CD4-positive, alpha-beta T cell treated with Interleukin-17A for 4 hours (primary cell): ENCODE results near the gene DCAF8L1.
"Not testable (repeated sequence)": the region's sequence is repeated elsewhere in the genome, so short reads cannot be mapped to it uniquely, and the experiment has no call there.

Source experiments
- DNase-seq: peaks from one replicate; pipeline ENCODE4 v3.0.0-alpha.2; 2020; ENCODE audit warnings: mixed read lengths

DCAF8L1 gene

GRCh38 chrX:27981349-27981748 is at the start of gene DCAF8L1:
DCAF8L1 (minus strand) TSS chrX:27981449; CDS start chrX:27981334, 115 bp downstream.
- no peak for DNase-seq

- DNase-seq, result no peak
Measured at GRCh38 chrX:28022371-28022770, 41.1 kb upstream of the DCAF8L1 start.

GRCh38 chrX:28016823-28017222 is 35.6 kb upstream of the DCAF8L1 start:
- no peak for DNase-seq

- DNase-seq, result no peak
Measured at GRCh38 chrX:28015993-28016392, 34.7 kb upstream of the DCAF8L1 start.

DNA sequence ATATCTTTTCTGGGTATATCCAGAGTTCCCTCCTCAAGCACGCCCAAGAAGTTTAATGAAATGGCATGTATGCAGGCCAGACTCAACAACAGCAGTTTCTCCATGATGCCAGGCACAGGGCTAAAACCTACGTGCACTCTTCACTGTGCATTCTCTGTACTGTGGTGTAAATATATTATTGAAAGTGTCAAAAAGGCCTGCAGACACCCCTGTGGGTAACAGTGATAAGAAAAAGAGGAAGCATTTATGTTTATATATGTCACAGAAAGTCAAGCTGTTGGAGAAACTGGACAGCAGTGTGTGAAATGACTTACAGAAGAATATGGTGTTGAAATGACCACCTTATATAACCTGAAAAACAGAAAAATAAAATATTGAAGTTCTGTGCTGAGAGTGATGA is 29.6 kb upstream of the DCAF8L1 start:
- no peak for DNase-seq

DNA sequence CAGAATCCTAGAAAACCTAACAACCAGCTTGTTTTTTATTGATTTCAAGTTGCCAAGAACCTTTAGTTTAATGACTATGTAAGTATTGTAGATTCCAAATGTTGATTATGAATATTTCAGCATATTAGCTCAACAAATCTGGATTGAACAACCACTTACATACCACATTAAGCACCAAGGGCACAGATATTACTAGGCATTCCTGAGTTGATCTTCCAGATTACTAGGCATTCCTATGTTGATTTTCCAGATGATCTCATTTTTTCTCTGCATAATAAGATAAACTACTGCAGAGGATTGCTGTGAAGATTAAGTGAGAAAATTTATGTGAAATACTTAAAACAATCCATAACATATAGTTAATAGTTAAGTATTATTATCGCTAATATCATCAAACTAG is 17.4 kb upstream of the DCAF8L1 start:
- DNase-seq, result no peak

DNA sequence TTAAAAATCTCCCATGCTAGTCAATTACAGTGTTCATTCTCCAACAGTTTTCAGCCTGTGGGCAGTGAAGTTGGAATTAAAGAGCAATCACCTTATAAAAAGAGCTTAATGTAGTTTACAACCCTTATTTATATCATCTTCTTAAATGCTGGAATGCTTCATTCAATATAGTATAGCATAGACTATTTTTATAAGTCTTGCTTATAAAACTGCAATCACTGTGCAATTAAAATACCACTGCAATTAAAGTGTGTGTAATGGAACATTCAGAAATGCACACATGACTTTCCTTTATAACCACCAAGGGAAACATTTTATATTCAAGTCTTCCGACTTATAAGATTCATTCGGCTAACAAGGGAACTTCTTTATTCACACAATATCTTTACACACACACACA is 16.4 kb upstream of the DCAF8L1 start:
- no peak for DNase-seq

GRCh38 chrX:27996132-27996531 is 14.9 kb upstream of the DCAF8L1 start:
- DNase-seq, result no peak

GRCh38 chrX:27995611-27996010 is 14.4 kb upstream of the DCAF8L1 start:
- DNase-seq, result no peak

DNA sequence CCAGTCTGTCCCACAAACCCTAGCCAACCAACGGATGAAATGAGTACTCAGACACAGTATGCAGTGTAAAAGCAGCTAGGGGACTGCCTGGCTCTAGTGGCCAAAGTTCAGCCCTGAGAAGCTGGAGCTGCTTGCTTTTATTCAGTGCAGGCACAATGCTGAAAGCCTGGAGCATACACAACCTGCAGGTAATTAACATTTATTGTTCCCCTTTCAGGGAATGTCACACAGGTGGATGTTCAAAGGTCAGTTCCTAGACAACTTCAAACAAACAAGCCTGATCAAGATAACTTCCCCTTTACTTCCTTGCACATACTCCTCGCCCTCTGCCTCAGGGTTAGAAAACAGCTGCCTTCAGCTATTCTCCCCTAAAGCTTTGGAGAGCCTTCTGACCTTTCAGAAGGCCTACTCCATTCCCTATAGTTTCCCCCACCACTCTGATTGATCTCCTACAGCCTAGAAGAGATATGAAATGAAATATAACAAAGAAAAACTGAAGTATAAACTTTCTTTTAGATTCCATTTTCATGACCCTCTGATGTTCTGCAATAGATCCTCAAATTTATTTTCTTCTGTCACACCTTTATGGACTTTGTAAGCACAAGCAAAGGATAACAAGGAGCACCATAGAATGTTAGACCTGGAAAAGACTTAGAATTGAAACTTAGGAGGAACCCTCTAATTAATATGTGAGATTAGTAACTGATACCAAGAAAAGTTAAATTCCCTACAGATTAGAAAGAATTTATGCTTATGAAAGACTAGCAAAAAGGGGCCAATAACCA is 6.8 kb upstream of the DCAF8L1 start:
- DNase-seq, result no peak

DNA sequence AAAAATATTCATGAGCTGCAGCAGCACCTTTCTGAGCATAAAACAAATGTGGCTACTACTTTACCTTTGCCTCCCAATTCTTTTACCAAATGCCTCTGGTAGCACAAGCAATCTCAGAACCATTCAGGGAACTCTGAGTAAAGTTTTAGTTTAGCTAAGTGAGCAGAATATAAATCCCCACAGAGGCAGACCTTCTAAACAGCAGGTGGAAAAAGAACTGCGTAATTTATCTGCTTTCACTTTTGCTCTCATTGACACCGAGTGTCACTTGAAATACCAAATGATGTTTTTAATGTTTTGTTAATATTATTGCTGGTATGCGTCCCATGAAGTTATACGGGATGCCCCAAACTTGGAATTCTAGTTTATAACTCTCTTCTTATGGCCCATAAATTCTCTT is 4.3 kb downstream of the DCAF8L1 start:
- DNase-seq, result not testable (repeated sequence)

DNA sequence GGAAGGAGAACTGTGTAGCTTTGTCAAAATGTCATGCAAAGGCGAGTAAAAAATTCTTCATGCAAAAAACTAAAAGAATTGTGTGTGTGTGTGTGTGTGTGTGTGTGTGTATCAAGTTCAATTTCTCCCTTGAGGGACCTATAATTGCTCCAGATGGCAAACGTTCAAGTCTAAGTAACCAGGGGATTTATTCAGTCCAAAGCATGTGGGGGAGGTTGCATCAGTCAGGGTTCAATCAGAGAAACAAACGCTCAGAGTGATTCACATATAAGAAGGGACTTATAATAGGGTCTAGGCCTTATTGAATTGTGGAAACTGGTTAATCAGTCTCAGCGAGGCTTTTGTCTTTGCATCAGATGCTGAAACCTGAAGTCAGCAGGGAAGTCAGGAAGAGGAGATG is 5.0 kb downstream of the DCAF8L1 start:
- DNase-seq, result no peak

DNA sequence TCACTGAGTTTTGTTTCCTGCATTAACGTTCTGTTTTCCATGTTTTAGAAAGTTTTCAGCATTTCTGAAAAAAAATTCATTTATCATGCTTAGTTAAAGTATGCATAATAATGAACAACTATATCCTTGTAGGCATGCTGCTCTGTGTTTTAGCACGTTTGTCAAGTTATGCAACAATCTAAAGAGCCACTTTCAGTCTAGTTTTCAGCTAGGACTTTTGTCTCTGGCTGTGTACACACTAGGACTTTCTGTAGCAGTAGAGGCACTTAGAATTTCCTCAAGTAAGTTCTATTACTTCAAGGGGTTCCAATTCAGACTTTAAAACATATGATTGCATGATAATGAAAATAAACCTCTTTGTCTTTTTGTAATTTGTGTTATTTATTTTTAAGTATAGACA is 12.4 kb downstream of the DCAF8L1 start:
- DNase-seq, result no peak

GRCh38 chrX:27968352-27968751 is 12.9 kb downstream of the DCAF8L1 start:
- no peak for DNase-seq

DNA sequence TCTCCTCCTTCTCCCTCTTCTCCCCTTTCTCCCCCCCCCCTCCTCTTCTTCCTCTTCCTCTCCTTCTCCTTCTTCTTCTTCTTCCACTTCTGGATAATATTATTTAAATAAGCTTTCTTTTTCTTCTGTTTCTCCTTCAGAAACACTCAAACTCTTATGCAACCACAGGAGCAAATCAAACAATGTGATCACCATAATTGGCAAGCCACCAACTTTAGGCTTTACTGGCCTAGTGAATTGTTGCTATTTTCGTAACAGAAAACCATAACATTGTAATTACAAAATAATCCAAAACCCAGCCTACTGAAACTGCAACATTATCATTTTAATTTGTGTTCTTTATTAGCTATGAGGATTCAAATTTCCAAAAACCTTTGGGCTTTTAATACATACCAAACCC is 14.3 kb downstream of the DCAF8L1 start:
- DNase-seq, result no peak

GRCh38 chrX:27966492-27966891 is 14.8 kb downstream of the DCAF8L1 start:
- DNase-seq, result no peak

DNA sequence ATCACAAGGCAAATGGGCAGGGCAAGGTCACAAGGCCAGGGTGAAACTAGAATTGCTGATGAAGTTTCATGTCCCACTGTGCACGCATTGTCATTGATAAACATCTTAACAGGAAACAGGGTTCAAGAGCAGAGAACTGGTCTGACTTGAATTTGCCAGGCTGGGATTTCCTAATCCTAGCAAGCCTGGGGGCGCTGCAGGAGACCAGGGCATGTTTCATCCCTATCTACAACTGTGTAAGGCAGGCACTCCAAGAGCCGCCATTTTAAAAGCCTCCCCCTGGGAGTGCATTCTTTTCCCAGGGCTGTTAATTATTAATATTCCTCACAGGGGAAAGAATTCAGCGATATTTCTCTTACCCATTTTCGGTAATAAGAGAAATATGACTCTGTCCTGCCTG is 15.9 kb downstream of the DCAF8L1 start:
- DNase-seq, result not testable (repeated sequence)

DNA sequence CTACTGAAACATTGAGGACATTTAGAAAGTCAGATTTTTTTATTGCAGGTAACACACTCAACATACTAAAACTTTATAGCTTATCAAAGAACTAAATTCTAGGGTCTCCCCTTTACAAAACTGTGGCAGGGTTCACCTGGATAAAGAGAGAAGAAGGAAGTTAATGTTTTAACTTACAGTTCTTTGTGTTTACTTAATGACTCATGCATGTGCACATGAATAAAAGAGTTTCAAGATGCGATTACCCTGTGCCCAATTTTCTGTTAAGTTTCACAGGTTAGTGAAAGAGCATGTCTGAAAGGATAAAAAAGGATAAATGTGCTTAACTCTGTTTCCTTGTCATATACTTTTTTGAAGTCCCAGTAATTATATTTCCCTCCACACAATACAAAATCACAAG is 16.8 kb downstream of the DCAF8L1 start:
- no peak for DNase-seq

DNA sequence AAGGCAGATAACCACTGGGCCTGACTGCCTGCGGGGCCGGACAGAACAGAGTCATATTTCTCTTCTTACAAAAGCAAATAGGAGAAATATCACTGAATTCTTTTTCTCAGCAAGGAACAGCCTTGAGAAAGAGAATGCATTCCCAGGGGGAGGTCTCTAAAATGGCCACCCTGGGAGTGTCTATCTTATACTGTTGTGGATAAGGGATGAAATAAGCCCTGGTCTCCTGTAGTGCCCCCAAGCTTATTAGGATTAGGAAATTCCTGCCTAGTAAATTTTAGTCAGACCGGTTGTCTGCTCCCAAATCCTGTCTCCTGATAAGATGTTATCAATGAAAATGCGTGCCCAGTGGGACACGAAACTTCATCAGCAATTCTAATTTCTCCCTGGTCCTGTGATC is 20.8 kb downstream of the DCAF8L1 start:
- DNase-seq, result not testable (repeated sequence)

- no peak for DNase-seq
Measured at GRCh38 chrX:27953171-27953570, 28.1 kb downstream of the DCAF8L1 start.

- no peak for DNase-seq
Measured at GRCh38 chrX:27933361-27933760, 47.9 kb downstream of the DCAF8L1 start.
